HG03469 (cell line): ENCODE data around the gene PDE1C.
"Not testable (repeated sequence)": the region's sequence is repeated elsewhere in the genome, so short reads cannot be mapped to it uniquely, and the experiment has no call there.

ENCODE experiments used
- ATAC-seq: cut with Tn5 transposase; IDR thresholded peaks from one replicate; pipeline ENCODE4 v1.9.1; 2021; ENCODE audit warnings: mild to moderate bottlenecking, moderate library complexity, moderate number of reproducible peaks; ENCODE audit not compliant: unreplicated experiment

The PDE1C gene

DNA sequence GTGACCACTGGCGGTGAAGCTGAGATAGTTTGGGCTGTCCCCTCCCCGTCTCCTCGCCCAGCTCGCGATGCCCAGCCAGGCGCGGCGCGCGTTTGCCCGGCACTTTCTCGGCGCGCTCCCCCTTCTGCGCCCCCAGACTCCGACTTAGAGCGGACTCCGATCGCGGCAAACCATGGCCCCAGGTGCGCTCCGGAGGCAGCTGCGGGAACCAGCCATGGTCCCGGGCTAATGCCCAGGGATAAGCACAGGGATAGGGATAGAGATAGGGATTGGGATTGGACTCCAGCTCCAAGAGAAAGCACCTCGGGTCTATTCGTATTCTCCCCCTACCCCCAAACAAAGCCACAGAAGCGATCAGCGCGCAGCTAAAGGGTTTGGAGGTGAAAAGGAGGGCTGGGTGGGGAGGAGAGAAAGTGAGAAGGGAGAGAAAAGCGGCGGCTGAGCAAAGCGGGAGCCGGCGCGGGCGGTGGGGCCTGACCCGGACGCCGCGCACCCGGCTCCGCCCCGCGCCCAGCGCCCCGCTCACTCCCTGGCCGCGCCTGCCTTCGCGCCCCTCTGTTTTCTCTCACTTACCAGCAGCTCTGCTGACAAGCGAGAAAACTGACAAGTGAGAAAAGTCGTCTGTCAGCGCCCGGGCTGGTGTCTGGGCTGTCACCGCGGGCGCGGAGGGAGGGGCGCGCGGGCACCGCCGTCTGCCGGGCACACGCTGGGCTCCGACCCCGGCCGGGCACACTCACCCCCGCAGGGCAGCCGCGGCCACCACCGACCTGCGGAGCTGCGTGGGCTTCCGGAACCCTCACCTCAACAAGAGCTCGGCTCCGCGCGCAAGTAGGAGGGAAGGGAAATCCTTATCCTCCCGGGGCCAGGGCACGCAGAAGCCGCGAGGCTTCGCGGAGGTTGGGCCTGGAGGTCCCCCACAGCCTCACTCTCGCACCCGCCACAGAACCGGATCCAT, at the start of gene PDE1C:
PDE1C (minus strand) TSS at position 2 of the 955 bp plus-strand sequence.
- ATAC-seq, result no peak

DNA sequence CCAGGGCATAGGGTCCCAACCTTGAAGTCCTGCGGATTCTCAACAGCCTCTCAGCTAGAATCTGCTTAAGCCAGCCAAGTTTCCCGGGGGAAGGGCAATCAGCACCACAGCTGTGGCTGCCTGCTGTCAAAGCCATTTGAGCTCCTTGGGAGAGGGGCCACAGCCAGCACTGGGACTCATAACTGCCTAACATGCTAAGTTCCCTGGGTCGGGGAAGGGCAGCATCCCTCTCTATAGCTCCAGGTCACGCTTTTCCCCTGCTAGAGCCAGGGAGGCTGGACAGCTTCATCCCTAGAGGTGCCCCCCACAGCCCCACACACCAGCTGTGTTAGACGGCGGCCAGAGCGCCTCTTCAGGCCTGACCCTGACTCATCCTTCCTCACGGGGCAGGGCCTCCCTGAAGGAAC, 49.6 kb upstream of the PDE1C start:
- ATAC-seq, result no peak

DNA sequence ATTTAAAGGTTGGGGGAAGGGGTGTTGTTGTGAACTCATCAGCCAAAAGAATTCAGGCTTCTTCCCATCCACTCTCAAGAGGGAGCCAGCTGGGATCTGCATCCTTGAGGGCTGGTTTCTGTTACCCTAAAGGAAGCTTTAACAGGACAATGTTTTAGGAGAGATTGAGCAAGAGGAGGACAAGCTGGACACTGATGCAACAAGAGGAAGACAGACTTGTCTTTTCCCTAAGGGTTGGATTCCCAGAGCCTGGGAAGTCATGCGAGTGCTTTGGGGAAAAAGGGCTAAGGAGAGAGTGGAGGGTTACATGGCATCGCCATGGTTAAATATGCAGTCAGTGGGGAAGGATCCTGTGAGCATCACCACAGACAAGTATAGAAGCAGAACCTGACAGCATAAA, 47.6 kb upstream of the PDE1C start:
- ATAC-seq, result no peak

DNA sequence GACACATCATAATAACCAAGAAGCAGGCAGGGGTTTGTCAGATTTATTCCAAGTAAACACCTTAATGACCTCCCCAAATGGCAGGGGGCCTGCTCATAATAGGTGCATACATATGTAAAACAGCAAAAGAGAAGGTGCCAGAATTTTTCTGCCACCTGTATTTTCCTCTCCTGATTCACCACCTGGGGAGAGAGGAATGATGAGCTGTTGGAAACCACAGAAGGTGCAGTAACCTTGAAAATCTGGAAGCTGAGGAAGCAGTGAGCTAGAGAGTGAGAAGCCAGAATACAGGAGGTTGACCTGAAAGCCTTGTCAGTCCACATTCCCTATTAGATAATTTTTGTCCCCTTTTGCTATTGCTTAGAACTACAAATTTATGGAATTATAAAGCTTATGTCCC, 46.2 kb upstream of the PDE1C start:
- ATAC-seq, result no peak

DNA sequence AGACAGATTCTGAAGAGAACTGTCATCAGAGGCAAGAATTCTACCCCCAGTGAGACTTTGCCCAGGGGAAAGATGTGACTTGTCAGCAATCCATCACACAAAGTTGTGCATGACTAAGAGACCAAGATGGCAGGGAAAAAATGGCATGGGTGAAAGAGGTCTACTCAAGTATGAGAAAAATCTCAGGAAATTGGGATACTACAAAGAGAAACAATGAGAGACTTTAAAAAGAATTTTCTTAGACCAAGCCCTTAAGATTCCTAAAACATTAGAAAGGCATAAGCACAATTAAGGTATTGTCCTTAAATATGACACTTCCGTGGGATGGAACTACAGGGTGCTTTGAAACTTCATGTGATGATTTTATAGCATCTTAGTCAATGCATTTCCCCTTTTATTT, 45.6 kb upstream of the PDE1C start:
- no peak for ATAC-seq

DNA sequence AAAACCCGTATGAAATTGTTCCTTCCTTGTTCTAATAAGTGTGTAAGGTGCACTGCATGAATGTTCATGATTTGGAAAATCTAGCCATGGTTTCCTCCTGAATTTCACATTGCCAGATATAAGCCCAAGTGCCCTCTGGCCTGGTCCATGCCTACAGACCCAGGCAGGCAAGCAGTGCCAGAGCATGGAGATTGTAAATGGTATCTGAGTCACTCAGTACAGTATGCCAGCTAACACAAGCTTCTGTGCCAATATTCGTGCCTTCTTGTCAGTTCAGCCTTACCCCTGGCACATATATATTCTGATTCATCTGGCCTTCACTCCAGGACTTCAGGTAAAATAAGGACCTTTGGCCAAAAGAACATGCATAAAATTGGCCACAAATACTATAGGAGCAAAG, 38.4 kb upstream of the PDE1C start:
- no peak for ATAC-seq

DNA sequence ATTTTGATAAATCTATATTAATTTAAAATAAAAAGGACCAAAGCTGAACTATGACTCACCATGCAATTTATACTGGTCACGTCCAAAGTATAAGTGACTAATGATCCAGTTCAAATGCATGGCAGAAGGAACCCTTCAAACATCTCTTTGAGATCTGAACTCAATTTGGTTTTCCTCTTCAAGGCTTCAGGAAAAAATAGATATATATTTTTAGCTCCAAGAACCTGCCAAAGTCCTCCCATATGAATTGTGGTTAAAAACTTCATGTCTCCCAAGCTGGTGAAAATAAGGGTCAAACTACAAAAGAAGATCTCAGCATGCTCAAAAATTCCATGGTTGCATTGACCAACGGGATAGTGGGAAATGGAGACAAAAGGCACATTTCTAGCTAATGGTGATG, 34.6 kb upstream of the PDE1C start:
- no peak for ATAC-seq

DNA sequence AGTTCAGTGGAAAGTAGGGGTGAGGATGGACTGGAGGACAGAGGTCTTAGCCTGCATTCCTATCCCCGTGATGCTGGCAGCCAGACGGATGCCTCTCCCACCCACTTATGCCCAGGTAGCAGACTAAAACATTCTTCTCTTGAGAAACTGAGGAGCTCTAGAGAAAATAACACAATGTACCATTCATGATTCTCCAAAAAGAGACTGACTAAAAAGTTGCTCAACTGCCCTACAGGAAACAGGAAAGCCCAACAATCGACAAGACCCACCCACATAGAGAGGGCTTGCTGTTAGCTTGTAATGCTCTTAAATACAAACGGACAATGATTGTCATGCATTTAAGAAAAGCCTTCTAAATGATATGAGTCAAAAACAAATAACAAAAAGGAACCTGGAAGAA, 33.2 kb upstream of the PDE1C start:
- no peak for ATAC-seq

DNA sequence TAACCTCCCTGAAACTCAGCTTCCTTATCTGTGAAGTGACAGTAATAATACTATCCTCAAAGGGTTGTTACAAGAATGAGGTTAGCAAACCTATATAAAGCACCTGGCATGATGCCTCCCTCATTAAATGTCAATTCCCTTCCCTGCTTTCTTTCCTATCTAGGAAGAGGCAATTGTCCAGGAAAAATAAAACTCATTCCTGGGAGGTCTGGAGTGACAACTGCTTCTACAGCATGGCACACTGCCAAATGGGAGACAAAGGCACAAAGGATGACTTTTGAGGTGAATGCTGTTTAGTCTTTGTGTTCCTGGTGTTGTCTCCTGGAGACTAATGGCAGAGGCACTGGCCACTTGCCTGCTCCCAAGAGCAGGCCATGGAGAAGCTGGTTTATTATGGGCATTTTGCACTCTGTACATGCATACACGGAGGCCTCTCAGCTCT, 32.2 kb upstream of the PDE1C start:
- no peak for ATAC-seq

DNA sequence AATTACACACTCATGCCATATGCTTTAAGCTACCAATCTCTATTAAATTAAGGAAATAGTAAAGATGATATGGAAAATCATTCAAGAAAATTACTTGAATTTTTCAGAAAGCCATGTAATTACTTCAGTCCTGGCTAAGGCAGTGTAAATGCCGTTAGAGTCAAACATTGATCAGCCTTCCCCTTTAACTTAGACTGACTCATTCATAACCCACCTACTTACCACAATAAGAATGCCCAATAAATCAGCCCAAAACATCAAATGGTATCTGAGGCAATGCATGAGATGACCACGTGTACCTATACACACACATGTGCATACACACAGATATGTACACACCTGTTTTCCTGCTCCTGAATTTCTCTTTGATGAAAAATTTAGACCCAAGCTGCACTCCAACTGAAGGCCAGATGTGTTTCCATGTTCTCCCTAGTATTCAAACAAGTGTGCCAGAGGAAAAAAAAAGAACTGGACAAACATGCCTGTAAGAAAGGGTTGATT, 30.2 kb upstream of the PDE1C start:
- no peak for ATAC-seq

DNA sequence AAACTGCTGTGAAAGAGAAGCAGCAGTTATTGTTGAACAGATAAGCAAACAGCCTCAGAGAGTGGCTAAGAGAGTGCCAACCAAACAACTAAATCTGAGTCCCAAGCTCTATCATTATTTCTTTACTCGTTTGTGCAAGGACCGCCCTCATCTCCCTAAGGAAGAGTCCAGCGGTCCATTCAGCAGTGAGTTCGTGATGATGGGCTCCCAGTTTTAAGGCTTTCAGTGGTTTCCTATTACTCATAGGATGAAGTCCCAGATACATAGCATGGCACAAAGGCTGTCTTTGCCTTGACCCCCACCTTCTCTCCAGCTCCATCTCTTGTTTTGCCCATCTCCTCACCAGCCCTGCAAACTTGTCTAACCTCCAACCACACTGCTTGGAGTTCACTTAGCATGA, 24.3 kb upstream of the PDE1C start:
- no peak for ATAC-seq

DNA sequence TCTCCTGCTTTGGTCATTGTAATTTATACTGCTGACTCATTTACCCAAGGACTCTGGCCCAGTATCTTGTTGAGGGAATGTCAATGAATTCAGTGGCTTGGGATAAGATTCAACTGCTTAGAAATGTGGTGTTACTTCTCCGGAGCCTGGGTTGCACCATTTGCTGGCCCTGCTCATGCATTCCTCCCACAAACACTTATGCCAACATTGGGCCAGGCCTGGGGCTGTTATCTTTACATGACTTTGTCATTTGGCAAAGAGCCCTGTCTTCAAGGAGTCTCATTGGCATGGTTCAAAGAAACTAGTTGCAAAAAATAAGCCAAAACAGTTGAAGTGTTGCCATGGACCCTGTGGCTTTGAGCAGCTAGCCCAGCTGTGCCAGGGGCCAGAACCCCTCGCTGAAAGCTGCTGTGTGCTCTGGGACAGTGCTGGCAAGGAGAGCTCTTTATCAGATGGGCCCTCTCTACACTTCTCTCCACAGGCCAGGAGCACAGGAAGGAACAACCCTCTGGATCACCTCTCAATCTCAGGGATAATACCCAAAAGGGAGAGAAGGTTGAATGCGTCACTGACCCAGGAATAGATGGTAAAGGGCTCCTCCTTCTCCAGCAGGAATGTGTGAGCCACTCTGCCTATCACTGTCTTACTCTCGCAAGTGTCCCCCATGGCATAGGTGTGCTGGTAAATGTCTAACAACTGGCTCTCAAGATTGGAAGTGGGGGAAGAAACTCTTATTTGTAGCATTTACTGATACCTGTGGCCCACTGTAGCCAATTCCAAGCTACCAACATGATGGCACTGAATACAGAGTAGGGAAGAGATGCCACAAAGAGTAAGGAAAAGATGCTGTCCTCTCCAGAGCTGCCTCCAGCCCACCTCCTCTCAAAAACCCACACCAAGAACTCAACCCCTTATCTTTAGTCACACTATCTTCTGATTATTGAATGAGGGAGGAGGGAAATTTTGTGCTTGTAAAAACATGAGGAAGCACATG, 23.5 kb upstream of the PDE1C start:
- ATAC-seq, result no peak

DNA sequence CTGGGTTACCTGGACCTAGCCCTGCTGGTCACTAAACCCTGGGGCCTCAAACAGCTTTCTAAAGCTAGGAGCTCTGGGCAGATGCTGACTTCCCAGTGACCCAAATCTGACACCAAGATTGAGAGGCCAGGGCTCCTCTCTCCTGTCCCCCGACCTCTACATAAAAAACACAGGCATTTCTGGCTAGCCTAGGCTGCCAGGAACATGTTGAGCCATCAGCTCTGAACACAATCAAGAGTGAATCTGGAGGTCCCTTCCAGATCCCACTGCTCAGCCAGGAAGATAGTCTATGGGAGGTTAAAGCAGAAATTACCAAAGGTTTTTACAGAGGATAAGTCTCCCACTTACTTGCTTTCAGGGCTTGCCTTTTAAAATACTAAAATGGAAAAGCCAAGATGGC, 22.1 kb upstream of the PDE1C start:
- ATAC-seq, result no peak

DNA sequence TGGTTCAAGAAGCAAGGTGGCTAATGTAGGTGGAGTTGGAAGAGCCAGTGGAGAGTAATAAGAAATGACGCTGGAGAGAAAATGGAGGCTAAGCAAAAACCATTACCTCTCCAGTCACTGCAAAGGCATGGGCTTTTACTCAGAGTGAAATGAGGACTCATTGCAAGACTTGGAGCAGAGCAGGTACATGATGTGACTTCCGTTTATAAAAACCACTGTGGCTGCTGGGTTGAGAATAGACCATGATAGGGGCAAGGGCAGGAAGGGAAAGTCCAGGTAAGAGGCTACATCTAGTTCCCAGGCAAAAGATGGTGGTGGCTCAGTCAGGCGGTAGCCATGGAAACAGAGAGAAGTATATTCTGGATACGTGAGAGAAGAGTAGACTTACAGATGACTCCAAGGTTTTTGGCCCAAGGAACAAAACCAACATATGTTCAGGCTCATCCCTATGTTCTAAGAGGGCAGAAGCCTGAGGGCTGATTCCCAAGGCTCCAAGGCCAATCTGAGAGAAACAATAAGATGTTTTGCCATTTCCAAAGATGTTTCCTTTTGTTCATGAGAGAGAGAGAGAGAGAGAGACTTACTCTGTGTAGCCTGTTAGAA, 21.5 kb upstream of the PDE1C start:
- ATAC-seq, result no peak

DNA sequence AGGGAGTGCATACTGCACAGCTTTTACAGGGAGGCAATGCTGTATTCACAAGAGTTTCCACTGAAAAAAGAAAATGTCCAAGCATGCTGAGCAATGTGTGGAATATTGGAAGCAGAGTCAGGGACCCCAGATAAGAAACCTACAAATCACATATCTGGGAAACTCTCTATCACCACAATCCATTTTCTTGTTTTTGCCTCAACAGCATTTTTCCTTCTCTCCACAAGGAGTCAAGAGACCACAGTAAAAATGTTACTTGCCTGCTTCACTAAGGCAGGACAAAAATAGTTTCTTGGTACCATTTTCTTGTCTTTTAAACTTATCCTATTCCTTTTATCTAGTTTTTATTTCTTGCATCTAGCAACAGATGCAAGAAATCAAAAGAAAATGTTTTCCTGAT, 19.5 kb upstream of the PDE1C start:
- ATAC-seq, result no peak

DNA sequence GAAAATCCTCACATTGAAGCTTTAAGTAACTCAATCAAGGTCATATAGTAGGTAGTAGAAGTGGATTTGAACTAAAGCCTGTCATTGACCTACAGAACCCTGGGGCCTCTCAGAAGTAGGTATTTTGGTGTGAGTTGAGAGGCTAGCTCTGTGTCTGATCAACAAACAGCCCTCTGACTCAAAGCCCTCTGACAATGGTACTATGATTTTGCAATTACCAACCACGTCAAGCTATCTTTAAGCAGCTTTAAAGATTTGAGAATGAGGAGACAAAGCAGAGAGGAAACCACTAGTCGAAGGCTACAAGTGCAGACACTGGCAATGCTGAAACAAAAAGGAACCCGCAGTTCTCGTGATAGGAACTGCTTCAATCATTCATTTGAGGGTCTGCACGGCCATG, 19.0 kb upstream of the PDE1C start:
- ATAC-seq, result no peak

DNA sequence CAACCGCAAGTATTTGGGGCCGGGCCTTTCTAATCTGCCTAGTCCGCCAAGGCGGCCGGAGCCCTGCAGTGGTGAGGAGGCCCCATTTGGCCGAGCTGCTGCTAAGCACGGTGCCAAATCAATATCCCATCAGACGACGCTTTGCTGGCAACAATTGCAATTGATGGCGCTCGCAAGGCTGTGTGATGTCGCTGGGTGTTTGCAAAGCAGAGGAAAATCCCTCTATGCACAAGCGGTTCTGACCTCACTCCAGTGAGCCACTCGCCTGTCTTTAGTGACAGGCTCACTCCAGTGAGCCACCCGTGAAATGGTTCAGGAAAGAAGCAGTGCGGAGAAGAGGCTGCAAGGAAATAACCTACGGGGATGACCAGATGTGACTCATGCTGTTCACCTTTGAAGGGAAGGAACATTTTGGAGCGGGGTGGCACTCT, 18.3 kb upstream of the PDE1C start:
- no peak for ATAC-seq

DNA sequence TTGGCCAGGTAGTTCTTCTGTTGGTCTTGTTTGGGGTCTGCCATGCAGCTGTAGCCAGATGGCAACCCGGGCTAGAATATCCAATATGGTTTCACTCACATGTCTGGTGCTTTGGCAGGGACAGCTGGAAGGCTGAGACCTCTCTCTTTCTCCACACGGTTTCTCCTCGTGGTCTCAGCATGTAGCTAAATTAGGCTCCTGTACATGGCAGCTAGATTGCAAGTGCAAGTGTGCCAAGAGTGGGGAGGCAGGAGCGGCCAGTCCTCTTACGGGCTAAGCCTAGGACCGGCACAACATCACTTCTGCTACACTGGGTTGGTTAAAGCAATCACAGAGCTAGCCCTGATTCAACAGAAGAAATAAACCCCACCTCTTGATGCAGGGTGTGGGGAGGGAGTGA, 9.3 kb upstream of the PDE1C start:
- no peak for ATAC-seq

DNA sequence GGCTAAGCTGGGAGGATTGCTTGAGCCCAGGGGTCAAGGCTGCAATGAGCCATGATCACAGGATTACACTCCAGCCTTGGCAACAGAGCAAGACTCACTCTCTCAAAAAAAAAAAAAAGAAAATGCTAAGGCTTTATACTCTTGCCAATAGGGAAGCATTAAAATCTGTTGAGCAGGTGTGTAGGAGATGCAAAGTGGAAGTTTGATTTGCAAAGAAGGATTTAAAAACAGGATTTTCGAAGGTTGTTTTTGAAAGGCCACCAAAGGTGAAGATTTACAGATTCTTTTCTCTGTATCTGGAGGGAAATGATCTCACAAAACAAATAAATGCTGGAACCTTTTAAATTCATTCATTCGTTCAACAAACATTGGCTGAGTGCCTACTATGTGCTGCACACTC, 8.6 kb upstream of the PDE1C start:
- ATAC-seq, result no peak

DNA sequence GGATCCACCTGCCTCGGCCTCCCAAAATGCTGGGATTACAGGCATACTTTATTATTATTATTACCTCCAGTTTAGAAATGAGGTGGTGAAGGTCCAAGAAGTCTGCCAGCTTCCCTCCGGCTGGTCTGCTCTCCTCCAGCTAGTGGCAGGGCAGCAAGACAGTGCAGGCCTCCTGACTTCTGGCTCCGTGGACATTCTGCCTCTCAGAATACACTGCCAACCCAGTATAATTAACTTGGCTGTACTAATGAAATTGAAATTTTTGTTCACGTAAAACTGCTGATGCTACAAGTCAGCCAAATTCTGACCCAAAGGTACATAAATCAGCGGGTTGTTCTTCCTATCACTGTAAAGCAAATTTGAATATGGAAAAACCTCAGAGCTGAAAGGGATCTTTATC, 7.6 kb upstream of the PDE1C start:
- no peak for ATAC-seq

DNA sequence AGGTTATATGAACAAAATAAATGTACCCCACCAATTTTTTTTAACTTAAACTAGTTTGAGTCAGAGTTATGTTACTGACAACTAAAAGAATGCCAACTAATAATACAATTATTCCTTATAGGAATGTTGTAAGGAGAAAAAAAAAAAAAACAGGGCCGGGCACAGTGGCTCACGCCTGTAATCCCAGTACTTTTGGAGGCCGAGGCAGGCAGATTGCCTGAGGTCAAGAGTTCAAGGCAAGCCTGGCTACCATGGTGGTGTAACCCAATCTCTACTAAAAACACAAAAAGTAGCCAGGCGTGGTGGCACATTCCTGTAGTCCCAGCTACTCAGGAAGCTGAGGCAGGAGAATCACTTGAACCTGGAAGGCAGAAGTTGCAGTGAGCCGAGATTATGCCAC, 6.6 kb upstream of the PDE1C start:
- not testable (repeated sequence) for ATAC-seq
